UCSD-AML1 (cell line): ENCODE results near the gene PARP15.
"Not testable (repeated sequence)": the region's sequence is repeated elsewhere in the genome, so short reads cannot be mapped to it uniquely, and the experiment has no call there.

Experiments used
- DNase-seq: peaks from one replicate; lab custom pipeline; 2025; ENCODE audit not compliant: unreplicated experiment; lab: John Stamatoyannopoulos, UW

The PARP15 gene

DNA sequence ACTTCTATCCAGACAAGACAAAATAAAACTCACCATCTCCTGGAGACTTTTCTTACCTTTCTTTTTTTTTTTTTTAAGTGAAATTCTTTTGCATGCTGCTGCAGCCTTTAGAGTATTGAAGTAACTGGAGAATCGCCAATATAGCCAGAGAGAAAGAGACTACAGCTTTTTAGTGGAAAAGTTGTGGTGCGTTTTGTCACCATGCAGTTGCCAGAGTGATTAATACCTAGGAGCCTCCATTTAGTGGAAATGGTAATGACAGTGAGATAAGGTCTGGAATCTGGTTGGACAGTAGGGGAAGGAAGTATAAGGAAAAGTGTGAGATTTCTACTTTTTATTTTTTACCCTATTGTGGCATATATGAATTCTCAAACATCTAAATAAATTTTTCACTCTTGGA is 85.1 kb downstream of the PARP15 start:
- DNase-seq: no peak

DNA sequence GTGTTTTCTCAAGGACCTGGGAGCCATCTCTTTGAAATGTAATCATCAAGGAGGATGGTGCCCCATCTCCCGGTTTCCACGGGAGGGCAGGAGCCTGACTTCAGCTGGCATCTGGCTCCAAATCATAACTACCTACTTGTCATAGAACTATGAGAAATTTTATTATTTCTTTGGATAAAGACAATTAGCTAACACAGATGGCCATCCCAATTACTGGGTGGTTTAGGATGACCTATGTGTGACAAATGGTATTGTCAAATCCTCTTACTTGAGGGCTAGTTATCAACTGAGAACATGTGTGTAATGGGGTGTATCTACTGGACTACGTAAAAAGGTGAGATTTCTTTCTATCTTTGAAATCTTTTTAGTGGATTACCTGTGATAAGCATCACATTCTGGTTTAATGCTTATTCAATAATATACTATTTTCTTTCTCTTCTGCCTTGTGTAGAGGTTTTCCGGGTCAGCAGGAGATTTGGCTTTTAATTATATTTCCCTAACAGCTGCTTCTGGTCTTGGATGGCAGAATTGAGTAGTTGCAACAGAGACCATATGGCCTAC is 87.9 kb downstream of the PARP15 start:
- DNase-seq: no peak

- no peak for DNase-seq
Measured at GRCh38 chr3:122665881-122666280, 88.4 kb downstream of the PARP15 start.

DNA sequence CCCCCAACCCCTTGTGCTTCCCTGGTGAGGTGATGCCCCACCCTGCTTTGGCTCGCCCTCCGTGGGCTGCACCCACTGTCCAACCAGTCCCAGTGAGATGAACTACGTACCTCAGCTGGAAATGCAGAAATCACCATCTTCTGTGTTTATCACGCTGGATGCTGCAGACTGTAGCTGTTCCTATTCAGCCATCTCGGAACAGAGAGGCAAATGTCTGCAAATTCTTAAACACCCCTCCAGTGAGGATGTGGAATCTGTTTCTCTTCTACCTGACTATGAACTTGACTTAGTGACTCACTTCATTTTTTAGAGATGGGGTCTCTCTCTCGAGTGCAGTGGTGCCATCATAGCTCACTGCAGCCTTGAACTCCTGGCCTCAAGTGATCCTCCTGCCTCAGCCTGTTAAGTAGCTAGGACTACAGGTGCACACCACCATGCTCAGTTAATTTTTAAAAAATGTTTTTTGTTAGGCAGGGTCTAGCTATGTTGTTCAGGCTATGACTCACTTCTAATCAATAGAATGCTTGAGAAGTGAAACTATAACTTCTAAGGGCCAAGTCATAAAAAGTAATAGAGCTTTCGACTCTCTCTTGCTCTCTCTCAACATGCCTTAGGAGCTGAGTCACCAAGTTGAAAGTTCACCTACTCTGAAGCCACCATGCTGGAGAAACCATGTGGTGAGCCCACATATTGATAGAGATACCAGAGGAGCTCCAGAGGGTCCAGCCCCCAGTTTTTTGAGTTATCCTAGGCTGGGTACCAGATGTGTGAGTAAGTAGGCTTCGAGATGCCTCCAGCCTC is 91.7 kb downstream of the PARP15 start:
- no peak for DNase-seq

DNA sequence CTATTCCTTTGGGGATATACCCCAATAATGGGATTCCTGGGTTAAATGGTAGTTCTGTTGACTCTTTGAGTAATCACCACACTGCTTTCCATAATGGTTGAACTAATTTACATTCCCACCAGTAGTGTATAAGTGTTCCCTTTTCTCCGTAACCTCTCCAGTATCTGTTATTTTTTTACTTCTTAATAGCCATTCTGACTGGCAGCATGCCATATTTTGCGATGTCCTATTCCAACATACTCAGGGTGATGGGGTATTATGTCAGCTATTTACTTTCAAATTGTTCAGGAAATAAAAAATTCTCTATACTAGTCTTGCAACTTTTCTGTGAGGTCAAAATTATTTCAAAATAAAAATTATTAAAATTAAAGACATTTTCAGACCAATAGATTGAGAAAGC is 94.1 kb downstream of the PARP15 start:
- DNase-seq: no peak

DNA sequence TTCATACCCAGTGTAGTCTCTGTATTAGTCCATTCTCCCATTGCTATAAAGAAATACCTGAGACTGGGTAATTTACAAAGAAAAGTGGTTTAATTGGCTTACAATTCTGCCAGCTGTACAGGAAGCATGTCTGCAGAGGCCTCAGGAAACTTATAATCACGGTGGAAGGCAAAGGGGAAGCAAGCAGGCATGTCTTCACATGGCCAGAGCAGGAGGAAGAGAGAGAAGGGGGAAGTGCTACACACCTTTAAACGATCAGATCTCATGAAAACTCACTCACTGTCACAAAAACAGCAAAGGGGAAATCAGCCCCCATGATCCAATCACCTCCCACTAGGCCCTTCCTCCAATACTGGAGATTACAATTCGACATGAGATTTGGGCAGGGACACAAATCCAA is 96.9 kb downstream of the PARP15 start:
- no peak for DNase-seq

DNA sequence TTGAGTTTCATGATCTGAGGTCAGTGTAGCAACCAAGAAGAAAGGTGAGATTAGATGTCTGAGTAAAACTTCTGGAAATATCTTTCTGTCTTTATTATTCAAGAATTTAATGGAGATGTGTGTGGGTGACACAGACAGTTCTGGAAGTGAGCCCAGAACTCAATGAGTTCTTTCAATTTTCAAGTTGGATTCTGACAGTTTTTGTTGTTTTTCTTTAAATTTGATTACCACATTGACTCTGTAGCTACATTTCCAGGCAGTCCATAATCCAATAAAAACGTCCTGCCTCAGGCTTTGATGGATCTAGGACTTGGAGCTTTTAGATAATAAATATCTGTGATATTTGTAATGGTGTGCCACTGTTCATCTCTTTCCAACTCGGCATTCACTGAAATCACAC is 99.3 kb downstream of the PARP15 start:
- DNase-seq: no peak

DNA sequence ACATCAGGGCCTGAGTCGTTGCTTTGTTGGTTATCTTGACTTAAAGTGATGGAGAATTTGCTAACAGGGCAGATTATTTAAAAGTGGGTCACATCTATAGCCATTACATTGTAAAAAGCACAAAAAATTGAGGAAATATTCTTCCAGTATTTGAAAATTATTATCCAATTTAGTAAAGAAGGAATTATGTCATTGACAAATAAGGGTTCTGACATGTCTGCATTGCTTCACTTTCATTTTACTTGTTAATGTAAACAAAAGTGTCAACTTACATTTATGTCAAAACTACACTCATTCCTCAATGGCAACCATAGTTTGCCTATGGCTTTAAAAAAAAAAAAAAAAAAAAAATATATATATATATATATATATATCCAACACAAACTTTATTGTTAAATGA is 99.8 kb downstream of the PARP15 start:
- no peak for DNase-seq

GRCh38 chr3:122678506-122678905 is 101.1 kb downstream of the PARP15 start:
- peak; percentile 21 for DNase-seq

DNA sequence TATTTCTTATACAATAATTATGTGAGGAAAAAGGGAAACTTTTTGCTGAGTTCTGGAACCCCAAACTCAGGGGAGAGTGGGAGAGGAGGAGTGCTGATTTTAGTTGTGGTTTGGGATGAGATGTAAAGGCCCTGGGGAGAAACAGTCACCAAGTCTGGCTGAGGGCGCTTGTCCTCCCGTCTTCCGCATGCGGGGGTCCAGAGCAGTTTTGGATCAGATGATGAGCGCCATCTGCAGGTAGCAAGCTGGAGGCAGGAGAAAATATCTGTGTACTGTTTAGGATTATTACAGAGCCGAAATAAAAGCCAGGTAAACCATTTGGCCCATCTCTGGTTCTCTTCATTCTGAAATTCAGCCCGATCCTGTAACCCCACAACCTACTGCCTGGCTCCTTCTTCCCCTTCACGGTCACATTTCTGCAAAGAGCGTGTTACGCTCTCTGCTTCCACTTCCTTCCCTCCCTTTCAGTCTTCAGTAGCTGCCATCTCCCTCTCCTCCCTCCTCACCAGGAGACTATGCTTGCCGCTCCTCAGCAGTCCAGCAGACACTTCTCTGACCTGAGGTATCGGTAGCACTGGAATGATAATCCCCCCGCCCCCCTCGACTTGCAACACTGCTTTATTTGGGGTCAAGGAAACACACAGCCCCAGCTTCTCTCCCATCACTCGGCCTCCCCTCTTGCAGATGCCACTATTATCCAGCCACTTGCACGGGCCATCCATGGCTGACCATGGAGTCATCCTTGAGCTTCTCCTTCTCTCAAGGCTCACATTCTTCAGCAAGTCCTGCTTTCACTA is 101.8 kb downstream of the PARP15 start:
- peak; percentile 75 for DNase-seq

GRCh38 chr3:122679882-122680474 is 102.5 kb downstream of the PARP15 start:
- peak; percentile 62 for DNase-seq

GRCh38 chr3:122680475-122681283 is 103.2 kb downstream of the PARP15 start, which contains the start of gene PARP14:
PARP14 (plus strand) TSS chr3:122680839; CDS start chr3:122680884, 45 bp downstream.
- DNase-seq: peak; percentile 77

DNA sequence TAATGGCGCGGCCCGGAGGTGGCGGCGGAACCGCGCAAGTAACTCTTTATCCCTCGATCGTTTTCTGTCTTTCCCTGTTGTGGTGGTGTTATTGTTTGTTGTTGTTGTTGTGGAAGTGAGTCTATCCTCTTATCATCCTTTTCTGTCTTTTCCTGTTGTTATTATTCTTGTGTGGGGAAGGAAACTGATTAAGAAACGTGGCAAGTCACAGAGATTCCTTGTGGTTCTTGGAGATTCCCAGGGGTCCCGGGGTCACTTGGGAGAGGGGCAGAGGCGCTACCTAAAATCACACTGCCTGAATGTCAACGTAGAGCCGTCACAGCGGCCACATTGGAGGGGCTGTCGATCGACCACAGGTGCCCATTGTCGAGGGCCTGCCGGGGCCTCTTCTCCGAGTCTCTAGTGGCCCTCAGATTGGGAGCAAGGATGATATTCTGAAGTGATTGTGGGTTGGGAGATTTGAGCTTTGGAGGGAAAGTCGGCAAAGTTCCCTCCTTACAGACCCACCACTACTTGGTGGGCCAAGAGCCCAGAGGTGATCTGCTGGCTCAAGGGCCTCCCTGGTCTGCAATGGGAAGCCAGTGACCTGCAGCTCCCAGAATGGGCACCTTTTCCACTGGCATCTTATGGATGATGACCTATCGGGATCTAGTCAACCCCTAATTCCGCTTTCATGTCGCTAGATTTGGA is 104.0 kb downstream of the PARP15 start:
- DNase-seq: peak; percentile 22

DNA sequence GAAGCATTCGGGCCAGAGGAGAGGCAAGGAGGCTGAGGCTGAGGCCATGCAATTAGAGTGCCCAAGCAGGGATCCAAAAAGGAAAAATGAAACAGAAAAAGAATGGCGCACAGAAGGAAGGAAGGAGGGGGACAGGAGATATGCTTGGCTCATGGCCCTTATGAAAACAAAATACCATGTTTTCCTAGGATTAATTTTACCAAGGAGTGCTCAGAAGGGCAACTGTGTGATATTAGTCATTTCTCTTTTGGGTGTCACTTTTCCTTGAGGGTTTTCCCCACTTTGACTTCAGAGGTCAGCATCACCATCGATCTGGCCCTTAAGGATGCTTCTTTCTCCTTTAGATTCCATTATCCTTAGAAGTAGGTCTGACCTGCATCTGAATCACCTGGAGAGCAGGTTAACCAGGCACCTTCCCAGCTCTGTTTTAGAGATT is 104.5 kb downstream of the PARP15 start:
- no peak for DNase-seq

- DNase-seq: not testable (repeated sequence)
Measured at GRCh38 chr3:122682778-122683411, 105.4 kb downstream of the PARP15 start.

DNA sequence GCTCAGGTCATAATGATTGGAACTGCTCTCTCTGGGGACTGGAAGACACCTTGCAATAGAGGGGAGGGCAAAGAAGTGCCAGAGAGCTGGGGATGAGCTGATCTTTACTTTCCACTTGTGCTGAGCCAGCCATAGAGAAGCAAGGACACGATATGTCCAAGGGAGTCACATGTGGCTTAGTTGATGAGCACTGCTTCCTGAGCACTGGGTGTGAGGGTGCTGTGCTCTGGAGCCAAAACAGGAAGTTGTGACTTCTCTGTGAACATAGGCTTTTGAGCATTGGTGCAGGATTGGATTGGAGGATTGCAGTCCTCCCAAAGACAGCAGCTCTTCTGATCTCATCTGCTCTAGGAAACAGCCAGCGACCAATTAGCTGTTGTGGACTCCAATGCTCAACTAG is 109.8 kb downstream of the PARP15 start:
- no peak for DNase-seq
